Measurements from ENCODE around the gene DRAM1. TPM values are rescaled to one million over a fixed set of nuclear protein-coding genes. Genes with fewer than 3 reads are reported as not detected.

The DRAM1 gene
- total RNA-seq, 1 donor from 2014 or later, result 20.4 TPM

- Mint-ChIP-seq H3K27ac (ENCODE audit: unreplicated experiment) (no peak overlapping the region), H3K36me3 (ENCODE audit: low read depth, unreplicated experiment) (peaks cover 3% of the 10 kb centered on the region), H3K4me3 (ENCODE audit: unreplicated experiment) (no peak overlapping the region), H3K27me3 (ENCODE audit: low read depth, unreplicated experiment) (no peaks in the 10 kb centered on the region), H3K9me3 (ENCODE audit: unreplicated experiment) (peaks cover 2% of the 10 kb centered on the region), H3K4me1 (ENCODE audit: low read depth, unreplicated experiment) (peaks cover 24% of the 10 kb centered on the region)
- H3K4me3 ChIP-seq (ENCODE audit: insufficient read depth, low read depth, low read length), result no peak overlapping the region
- no peaks in the 10 kb centered on the region for H3K79me2 ChIP-seq (ENCODE audit: insufficient read depth, low read length)
- no peaks in the 10 kb centered on the region for H3K9me3 ChIP-seq (ENCODE audit: insufficient read depth, low read depth, low read length)
- DNase-seq (ENCODE audit: low read depth) (no peak), FAIRE-seq (no peak)
- H3K27me3 ChIP-seq (ENCODE audit: insufficient read depth, low read length), result no peaks in the 10 kb centered on the region
- no peak for TF ChIP-seq CTCF (IDR thresholded peaks at IDR 0.05; ENCODE audit: insufficient read depth, low read depth, low read length)
- TF ChIP-seq EZH2 (IDR thresholded peaks at IDR 0.05; ENCODE audit: insufficient read depth, low read length), result no peak
- H3K4me2 ChIP-seq (ENCODE audit: low read length), result no peak overlapping the region
- no peak overlapping the region for H3K9ac ChIP-seq (ENCODE audit: low read length)
- H3K27ac ChIP-seq (ENCODE audit: low read depth, low read length), result no peak overlapping the region
- H3K4me1 ChIP-seq (ENCODE audit: insufficient read depth, low read length), result no peaks in the 10 kb centered on the region
- no peak overlapping the region for H2AFZ ChIP-seq (ENCODE audit: low read depth, low read length)
- H4K20me1 ChIP-seq (ENCODE audit: insufficient read depth, low read length), result no peaks in the 10 kb centered on the region
- no peaks in the 10 kb centered on the region for H3K36me3 ChIP-seq (ENCODE audit: insufficient read depth, low read length)
Observed at GRCh38 chr12:101927999-101928398, 50.6 kb downstream of the DRAM1 start.

- H3K4me2 ChIP-seq (ENCODE audit: low read length), result no peak overlapping the region
- Mint-ChIP-seq H3K4me1 (ENCODE audit: low read depth, unreplicated experiment) (peaks cover 24% of the 10 kb centered on the region), H3K27me3 (ENCODE audit: low read depth, unreplicated experiment) (no peaks in the 10 kb centered on the region), H3K36me3 (ENCODE audit: low read depth, unreplicated experiment) (peaks cover under 1% of the 10 kb centered on the region), H3K9me3 (ENCODE audit: unreplicated experiment) (peaks cover 2% of the 10 kb centered on the region), H3K27ac (ENCODE audit: unreplicated experiment) (no peak overlapping the region), H3K4me3 (ENCODE audit: unreplicated experiment) (no peak overlapping the region)
- H4K20me1 ChIP-seq (ENCODE audit: insufficient read depth, low read length), result no peaks in the 10 kb centered on the region
- no peaks in the 10 kb centered on the region for H3K9me3 ChIP-seq (ENCODE audit: insufficient read depth, low read depth, low read length)
- FAIRE-seq (no peak), DNase-seq (ENCODE audit: low read depth) (no peak)
- H2AFZ ChIP-seq (ENCODE audit: low read depth, low read length), result no peak overlapping the region
- no peak for TF ChIP-seq CTCF (IDR thresholded peaks at IDR 0.05; ENCODE audit: insufficient read depth, low read depth, low read length)
- TF ChIP-seq EZH2 (IDR thresholded peaks at IDR 0.05; ENCODE audit: insufficient read depth, low read length), result no peak
- H3K4me3 ChIP-seq (ENCODE audit: insufficient read depth, low read depth, low read length), result no peak overlapping the region
- H3K9ac ChIP-seq (ENCODE audit: low read length), result no peak overlapping the region
- no peak overlapping the region for H3K27ac ChIP-seq (ENCODE audit: low read depth, low read length)
- H3K27me3 ChIP-seq (ENCODE audit: insufficient read depth, low read length), result no peaks in the 10 kb centered on the region
- H3K4me1 ChIP-seq (ENCODE audit: insufficient read depth, low read length), result no peaks in the 10 kb centered on the region
- H3K36me3 ChIP-seq (ENCODE audit: insufficient read depth, low read length), result no peaks in the 10 kb centered on the region
- no peaks in the 10 kb centered on the region for H3K79me2 ChIP-seq (ENCODE audit: insufficient read depth, low read length)
Observed at GRCh38 chr12:101928556-101928955, 51.2 kb downstream of the DRAM1 start.

- H3K4me3 ChIP-seq (ENCODE audit: insufficient read depth, low read depth, low read length), result no peak overlapping the region
- H2AFZ ChIP-seq (ENCODE audit: low read depth, low read length), result no peak overlapping the region
- no peak overlapping the region for H3K27ac ChIP-seq (ENCODE audit: low read depth, low read length)
- H3K9me3 ChIP-seq (ENCODE audit: insufficient read depth, low read depth, low read length), result no peaks in the 10 kb centered on the region
- DNase-seq (ENCODE audit: low read depth) (no peak), FAIRE-seq (no peak)
- Mint-ChIP-seq H3K27me3 (ENCODE audit: low read depth, unreplicated experiment) (no peaks in the 10 kb centered on the region), H3K9me3 (ENCODE audit: unreplicated experiment) (no peaks in the 10 kb centered on the region), H3K36me3 (ENCODE audit: low read depth, unreplicated experiment) (no peaks in the 10 kb centered on the region), H3K27ac (ENCODE audit: unreplicated experiment) (no peak overlapping the region), H3K4me3 (ENCODE audit: unreplicated experiment) (no peak overlapping the region), H3K4me1 (ENCODE audit: low read depth, unreplicated experiment) (peaks cover 21% of the 10 kb centered on the region)
- no peaks in the 10 kb centered on the region for H3K36me3 ChIP-seq (ENCODE audit: insufficient read depth, low read length)
- no peaks in the 10 kb centered on the region for H3K27me3 ChIP-seq (ENCODE audit: insufficient read depth, low read length)
- H3K4me1 ChIP-seq (ENCODE audit: insufficient read depth, low read length), result no peaks in the 10 kb centered on the region
- H4K20me1 ChIP-seq (ENCODE audit: insufficient read depth, low read length), result no peaks in the 10 kb centered on the region
- no peak overlapping the region for H3K9ac ChIP-seq (ENCODE audit: low read length)
- no peak for TF ChIP-seq EZH2 (IDR thresholded peaks at IDR 0.05; ENCODE audit: insufficient read depth, low read length)
- no peak for TF ChIP-seq CTCF (IDR thresholded peaks at IDR 0.05; ENCODE audit: insufficient read depth, low read depth, low read length)
- H3K4me2 ChIP-seq (ENCODE audit: low read length), result no peak overlapping the region
- H3K79me2 ChIP-seq (ENCODE audit: insufficient read depth, low read length), result no peaks in the 10 kb centered on the region
Observed at GRCh38 chr12:101929365-101930041, 52.1 kb downstream of the DRAM1 start.
